ENCODE results near the gene TIMM50.

Gene TIMM50

DNA sequence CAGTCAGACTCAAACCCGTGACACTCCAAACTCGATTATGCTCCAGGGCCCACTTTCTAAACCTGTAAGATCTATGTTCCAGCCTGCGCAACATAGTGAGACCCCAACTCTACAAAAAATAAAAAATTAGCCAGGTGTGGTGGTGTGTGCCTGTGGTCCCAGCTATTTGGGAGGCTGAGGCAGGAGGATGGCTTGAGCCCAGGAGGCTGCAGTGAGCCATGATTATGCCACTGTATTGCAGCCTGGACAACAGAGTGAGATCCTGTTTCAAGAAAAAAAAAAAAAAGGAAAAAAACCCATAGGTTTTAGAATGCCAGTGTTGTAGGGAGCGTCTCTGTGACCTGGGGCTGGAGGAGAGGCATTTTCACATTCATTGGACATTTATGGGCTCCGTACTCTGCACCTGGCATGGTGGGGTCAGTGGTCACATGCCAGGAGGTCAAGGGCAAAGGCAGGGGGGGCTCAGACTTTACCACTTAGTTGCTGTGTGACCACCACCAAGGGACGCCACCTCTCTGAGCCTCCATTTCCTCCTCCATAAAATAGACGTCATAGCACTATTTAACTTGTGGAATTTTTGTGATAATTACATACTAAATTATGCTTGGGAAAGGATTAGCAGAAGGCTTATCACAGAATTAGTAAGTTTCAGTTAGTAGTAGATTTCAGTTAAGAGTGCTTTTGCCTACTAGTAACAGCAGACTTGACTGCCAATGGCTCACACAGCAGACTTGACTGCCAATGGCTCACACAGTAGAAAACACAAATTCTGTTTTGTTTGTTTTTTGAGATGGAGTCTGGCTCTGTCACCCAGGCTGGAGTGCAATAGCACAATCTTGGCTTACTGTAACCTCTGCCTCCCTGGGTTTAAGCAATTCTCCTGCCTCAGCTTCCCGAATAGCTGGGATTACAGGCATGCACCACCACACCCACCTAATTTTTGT, 40.2 kb downstream of the TIMM50 start:
- DNase-seq (ENCODE audit: extremely low spot score, insufficient read length, low read depth) (no peak), FAIRE-seq (no peak)

GRCh38 chr19:39524495-39524894, 43.9 kb downstream of the TIMM50 start:
- FAIRE-seq (no peak), DNase-seq (ENCODE audit: extremely low spot score, insufficient read length, low read depth) (no peak)

GRCh38 chr19:39525205-39525604, 44.6 kb downstream of the TIMM50 start:
- FAIRE-seq: no peak
- DNase-seq (ENCODE audit: extremely low spot score, insufficient read length, low read depth): no peak

GRCh38 chr19:39531834-39532232, 51.2 kb downstream of the TIMM50 start:
- no peak for DNase-seq (ENCODE audit: extremely low spot score, insufficient read length, low read depth)

GRCh38 chr19:39532233-39533002, 51.8 kb downstream of the TIMM50 start, which contains the start of gene EID2B:
Gene EID2B, minus strand, starts transcription at chr19:39532852. Its CDS starts 50 bp downstream, at chr19:39532802.
- DNase-seq (ENCODE audit: extremely low spot score, insufficient read length, low read depth) (peak; percentile 89), FAIRE-seq (peak; percentile 94)

More at GRCh38 chr19:39531834-39532232, 51.2 kb downstream of the TIMM50 start:
- no peak for FAIRE-seq

DNA sequence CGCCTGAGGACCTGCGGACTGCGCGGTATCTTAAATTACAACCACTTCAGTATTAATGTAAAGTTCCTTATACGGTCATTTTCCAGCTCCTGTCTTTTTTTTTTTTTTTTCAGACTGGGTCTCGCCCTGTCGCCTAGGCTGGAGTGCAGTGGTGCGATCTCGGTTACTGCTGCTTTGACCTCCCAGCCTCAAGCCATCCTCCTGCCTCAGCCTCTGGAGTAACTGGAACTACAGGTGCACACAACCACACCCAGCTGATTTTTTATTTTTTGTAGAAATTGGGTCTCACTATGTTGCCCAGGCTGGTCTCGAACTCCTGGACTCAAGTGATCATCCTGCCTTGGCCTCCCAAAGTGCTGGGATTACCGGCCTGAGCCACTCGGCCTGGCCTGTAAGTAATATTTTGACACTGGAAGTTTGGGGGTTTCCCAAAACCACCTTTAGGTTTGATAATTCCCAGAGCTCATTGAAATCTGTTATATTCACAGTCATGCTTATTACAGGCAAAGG, 52.4 kb downstream of the TIMM50 start:
- no peak for DNase-seq (ENCODE audit: extremely low spot score, insufficient read length, low read depth)
- FAIRE-seq: no peak

GRCh38 chr19:39533791-39534190, 53.2 kb downstream of the TIMM50 start:
- DNase-seq (ENCODE audit: extremely low spot score, insufficient read length, low read depth) (no peak), FAIRE-seq (no peak)

DNA sequence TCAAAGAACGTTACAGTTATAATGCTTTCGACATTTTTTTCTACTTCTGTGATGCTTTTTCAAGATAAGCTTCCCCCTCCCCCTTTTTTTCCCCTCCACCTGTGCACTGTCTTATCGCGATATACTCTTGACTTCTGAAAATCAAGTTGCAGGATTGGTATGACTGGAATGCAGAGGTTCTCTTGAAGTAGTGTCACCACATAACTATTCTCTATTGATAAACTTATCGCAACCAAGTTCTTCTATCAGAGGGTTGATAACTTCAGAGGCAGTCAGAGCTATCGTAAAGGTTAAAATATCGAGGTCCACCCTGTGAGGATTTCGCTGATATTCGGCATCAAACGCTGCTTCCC, 58.5 kb downstream of the TIMM50 start:
- DNase-seq (ENCODE audit: extremely low spot score, insufficient read length, low read depth) (no peak), FAIRE-seq (peak; percentile 44)

GRCh38 chr19:39539518-39540332, 59.1 kb downstream of the TIMM50 start, which contains the start of gene EID2:
Gene EID2, minus strand, starts transcription at chr19:39540161. Its CDS starts 82 bp downstream, at chr19:39540079.
- FAIRE-seq (peak; percentile 98), DNase-seq (ENCODE audit: extremely low spot score, insufficient read length, low read depth) (peak; percentile 89)

- DNase-seq (ENCODE audit: extremely low spot score, insufficient read length, low read depth) (no peak), FAIRE-seq (no peak)
Observed at GRCh38 chr19:39540333-39540673, 59.7 kb downstream of the TIMM50 start.
